Activated T-cell treated with anti-CD3 and anti-CD28 coated beads, Interleukin-2, amount 50 U/mL, for 1 hour (primary cell): ENCODE results near the gene NXN.
"Not testable (repeated sequence)": the region's sequence is repeated elsewhere in the genome, so short reads cannot be mapped to it uniquely, and the experiment has no call there.

ENCODE experiments used
- DNase-seq: peaks from one replicate; pipeline ENCODE4 v3.0.0-alpha.2; 2020

The NXN gene

GRCh38 chr17:951325-952132, 28.0 kb downstream of the NXN start:
- no peak for DNase-seq

GRCh38 chr17:949623-950303, 29.8 kb downstream of the NXN start:
- no peak for DNase-seq

GRCh38 chr17:948284-948852, 31.2 kb downstream of the NXN start:
- no peak for DNase-seq

- DNase-seq: no peak
Observed at GRCh38 chr17:946510-947236, 32.9 kb downstream of the NXN start.

GRCh38 chr17:945672-946071, 33.9 kb downstream of the NXN start:
- DNase-seq: no peak

GRCh38 chr17:944266-944826, 35.2 kb downstream of the NXN start:
- no peak for DNase-seq

GRCh38 chr17:935485-935884, 44.1 kb downstream of the NXN start:
- no peak for DNase-seq

- DNase-seq: no peak
Observed at GRCh38 chr17:933312-934073, 46.1 kb downstream of the NXN start.

- no peak for DNase-seq
Observed at GRCh38 chr17:930258-930657, 49.3 kb downstream of the NXN start.

- no peak for DNase-seq
Observed at GRCh38 chr17:929586-929985, 50.0 kb downstream of the NXN start.

GRCh38 chr17:927611-928461, 51.7 kb downstream of the NXN start:
- no peak for DNase-seq

- no peak for DNase-seq
Observed at GRCh38 chr17:925817-926216, 53.8 kb downstream of the NXN start.

GRCh38 chr17:924711-925475, 54.7 kb downstream of the NXN start:
- no peak for DNase-seq

- DNase-seq: not testable (repeated sequence)
Observed at GRCh38 chr17:924306-924705, 55.3 kb downstream of the NXN start.

GRCh38 chr17:923633-924032, 55.9 kb downstream of the NXN start:
- DNase-seq: no peak

- DNase-seq: no peak
Observed at GRCh38 chr17:921161-921560, 58.4 kb downstream of the NXN start.

- DNase-seq: no peak
Observed at GRCh38 chr17:920190-920589, 59.4 kb downstream of the NXN start.

GRCh38 chr17:917941-918740, 61.4 kb downstream of the NXN start:
- no peak for DNase-seq

GRCh38 chr17:917391-917811, 62.2 kb downstream of the NXN start:
- no peak for DNase-seq

- no peak for DNase-seq
Observed at GRCh38 chr17:916315-916714, 63.3 kb downstream of the NXN start.
